ENCODE data around the gene SELENOM. TPM values are rescaled to one million over a fixed set of nuclear protein-coding genes. Genes with fewer than 3 reads are reported as not detected.

SELENOM gene
- total and polyA plus RNA-seq, 2 of the 8 experiments (the other 6 are each of a cell fraction or from before 2014, with no cell fraction given) = 22.7 to 40.0 TPM

- TF ChIP-seq NANOG (IDR thresholded peaks at IDR 0.05; ENCODE audit: insufficient read depth, low read depth, low read length, poor library complexity, severe bottlenecking) = no peak
- TF ChIP-seq KDM1A (IDR thresholded peaks at IDR 0.05; ENCODE audit: borderline replicate concordance, low read length) = no peak
- TF ChIP-seq EGR1 (IDR thresholded peaks at IDR 0.05; ENCODE audit: borderline replicate concordance, low read depth, low read length) = no peak
- TF ChIP-seq RXRA (IDR thresholded peaks at IDR 0.05; ENCODE audit: insufficient read depth, low read depth, low read length) = no peak
Observed at GRCh38 chr22:31100762-31101525, 6.4 kb downstream of the SELENOM start (continued).
